GM06990 (cell line): Measurements from ENCODE around the gene SIDT2.

ENCODE experiments used
- DNase-seq: peaks from one replicate; pipeline ENCODE4 v3.0.0-alpha.2; 2011; ENCODE audit not compliant: insufficient read length; ENCODE audit errors: extremely low read depth
- H3K27me3 ChIP-seq: replicated peaks from 2 replicates; pipeline ENCODE4 v1.6.0; 2011; ENCODE audit warnings: low read length; ENCODE audit not compliant: control insufficient read depth, insufficient read depth
- H3K36me3 ChIP-seq: 2 replicates; pipeline ENCODE4 v1.5.1; 2011; ENCODE audit warnings: low read length; ENCODE audit not compliant: control insufficient read depth, insufficient read depth
- H3K4me3 ChIP-seq: replicated peaks from 2 replicates; pipeline ENCODE4 v1.5.1; 2011; ENCODE audit warnings: low read depth, mild to moderate bottlenecking, control low read depth, low read length
- TF ChIP-seq, protein P1 (sequence below): IDR thresholded peaks from 2 replicates; pipeline ENCODE4 v1.5.1; 2011; ENCODE audit warnings: low read length, control low read depth, mild to moderate bottlenecking, inconsistent platforms; ENCODE audit not compliant: insufficient read depth, poor library complexity, severe bottlenecking

The SIDT2 gene

DNA sequence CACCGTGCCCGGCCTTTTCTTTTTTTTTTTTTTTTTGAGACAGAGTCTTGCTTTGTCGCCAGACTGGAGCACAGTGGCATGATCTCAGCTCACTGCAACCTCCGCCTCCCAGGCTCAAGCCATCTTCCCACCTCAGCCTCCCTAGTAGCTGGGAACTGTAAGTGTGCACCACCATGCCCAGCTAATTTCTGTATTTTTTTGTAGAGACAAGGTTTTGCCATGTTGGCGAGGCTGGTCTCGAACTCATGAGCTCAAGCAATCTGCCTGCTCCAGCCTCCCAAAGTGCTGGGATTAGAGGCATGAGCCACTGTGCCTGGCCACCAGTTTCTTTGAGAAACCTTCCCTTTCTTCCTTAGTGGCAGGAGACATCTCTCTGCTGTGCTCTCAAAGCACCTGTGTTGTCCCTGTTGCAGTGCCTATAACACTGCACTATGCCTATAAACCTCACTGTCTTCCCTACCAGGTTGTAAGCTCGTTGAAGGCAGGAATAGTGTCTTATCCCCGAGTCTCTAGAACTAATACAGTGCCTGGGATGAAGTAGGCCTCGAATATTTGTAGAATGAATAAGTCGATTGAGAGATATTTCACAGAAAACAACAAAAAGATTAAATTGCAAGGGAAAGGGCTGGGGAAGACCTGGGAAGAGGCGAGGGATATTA is 34.3 kb downstream of the SIDT2 start:
- H3K36me3 ChIP-seq: peaks cover 21% of the 10 kb centered on the region

DNA sequence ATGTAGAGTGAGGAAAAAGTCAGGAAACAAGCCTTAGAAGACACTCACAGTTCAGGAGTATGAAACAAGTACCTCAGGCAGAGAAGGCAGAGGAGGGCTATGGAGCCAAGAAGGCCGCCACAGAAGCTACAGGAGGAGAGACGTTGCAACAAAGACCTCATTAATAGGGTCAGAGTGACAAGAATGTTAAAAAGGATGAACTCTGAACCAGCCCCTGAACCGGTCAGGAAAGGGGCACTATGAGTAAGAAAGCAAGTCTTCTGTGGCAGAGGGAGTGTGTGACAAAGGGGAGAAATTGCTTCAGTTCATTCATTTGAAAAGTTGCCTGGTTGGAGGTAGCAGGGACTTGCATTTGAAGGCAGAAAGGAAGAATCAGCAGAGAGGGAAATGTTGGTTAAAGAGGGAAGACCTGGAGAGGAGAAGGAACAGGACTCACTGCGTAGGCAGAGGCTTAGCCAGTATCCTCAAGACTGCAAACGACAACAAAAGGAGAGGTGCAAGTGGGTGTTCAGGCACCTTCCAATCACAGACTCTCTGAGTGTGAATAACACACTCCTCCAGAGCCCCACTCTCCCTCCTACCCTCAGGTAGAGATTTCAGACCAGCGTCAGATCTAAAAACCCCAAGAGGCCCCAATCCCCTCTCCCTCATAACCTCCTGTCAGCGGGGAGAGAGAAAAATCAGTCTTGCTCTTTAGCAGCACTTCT is 36.0 kb downstream of the SIDT2 start:
- Histone ChIP-seq H3K4me3 (no peak overlapping the region), H3K27me3 (no peaks in the 10 kb centered on the region), H3K36me3 (peaks cover 30% of the 10 kb centered on the region)
- TF ChIP-seq, protein P1, sequence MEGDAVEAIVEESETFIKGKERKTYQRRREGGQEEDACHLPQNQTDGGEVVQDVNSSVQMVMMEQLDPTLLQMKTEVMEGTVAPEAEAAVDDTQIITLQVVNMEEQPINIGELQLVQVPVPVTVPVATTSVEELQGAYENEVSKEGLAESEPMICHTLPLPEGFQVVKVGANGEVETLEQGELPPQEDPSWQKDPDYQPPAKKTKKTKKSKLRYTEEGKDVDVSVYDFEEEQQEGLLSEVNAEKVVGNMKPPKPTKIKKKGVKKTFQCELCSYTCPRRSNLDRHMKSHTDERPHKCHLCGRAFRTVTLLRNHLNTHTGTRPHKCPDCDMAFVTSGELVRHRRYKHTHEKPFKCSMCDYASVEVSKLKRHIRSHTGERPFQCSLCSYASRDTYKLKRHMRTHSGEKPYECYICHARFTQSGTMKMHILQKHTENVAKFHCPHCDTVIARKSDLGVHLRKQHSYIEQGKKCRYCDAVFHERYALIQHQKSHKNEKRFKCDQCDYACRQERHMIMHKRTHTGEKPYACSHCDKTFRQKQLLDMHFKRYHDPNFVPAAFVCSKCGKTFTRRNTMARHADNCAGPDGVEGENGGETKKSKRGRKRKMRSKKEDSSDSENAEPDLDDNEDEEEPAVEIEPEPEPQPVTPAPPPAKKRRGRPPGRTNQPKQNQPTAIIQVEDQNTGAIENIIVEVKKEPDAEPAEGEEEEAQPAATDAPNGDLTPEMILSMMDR: no peak
- no peak for DNase-seq

More for the DNA sequence above, 34.3 kb downstream of the SIDT2 start:
- no peak for DNase-seq
- TF ChIP-seq, protein P1: no peak
- H3K27me3 ChIP-seq: no peaks in the 10 kb centered on the region
- no peak overlapping the region for H3K4me3 ChIP-seq

DNA sequence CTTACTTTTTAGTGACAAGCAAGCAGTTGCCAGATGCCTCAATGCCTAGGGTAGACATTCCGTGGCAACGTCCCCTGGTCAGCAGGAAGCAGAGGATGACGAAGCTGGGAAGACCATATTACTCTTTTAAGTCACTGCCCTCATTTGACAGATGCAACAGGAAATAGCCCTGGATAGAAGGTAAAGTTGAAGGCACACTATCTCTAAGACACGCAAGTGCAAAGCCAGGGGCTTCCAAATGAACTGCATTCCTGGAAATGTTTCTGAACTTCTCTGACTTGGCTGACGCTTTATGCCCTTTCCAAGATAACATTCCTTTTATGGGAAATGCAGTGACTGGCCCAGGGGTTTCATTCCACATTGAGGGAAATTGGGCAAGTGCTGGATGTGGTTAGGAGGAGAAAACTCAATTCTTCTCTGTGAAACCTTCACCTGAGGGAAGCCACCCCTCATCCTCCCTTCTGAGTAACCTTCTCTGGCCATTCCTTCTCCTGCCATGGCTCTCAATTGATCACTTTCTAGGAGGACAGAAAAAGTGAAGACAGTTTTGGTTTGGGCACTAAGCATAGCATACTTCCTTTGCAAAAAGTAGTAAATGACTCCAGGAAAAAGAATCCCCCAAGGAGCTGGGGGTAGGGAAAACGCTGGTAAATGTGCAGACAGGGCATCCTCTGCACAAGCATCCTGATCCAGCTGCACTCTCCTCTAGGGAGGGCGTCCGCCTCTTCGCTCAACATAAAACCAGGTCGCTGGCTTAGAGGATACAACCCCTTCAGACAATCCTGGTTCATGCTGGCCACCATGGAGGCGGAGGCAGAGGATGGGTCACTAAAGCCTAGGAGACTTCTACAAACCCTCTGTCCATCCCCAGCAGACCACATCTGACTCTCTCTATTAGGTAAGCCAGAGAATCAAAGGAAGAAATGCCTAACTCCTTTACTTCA is 38.9 kb downstream of the SIDT2 start:
- Histone ChIP-seq H3K4me3 (no peak overlapping the region), H3K36me3 (peaks cover 53% of the 10 kb centered on the region), H3K27me3 (no peaks in the 10 kb centered on the region)
- TF ChIP-seq, protein P1: no peak
- DNase-seq: no peak

DNA sequence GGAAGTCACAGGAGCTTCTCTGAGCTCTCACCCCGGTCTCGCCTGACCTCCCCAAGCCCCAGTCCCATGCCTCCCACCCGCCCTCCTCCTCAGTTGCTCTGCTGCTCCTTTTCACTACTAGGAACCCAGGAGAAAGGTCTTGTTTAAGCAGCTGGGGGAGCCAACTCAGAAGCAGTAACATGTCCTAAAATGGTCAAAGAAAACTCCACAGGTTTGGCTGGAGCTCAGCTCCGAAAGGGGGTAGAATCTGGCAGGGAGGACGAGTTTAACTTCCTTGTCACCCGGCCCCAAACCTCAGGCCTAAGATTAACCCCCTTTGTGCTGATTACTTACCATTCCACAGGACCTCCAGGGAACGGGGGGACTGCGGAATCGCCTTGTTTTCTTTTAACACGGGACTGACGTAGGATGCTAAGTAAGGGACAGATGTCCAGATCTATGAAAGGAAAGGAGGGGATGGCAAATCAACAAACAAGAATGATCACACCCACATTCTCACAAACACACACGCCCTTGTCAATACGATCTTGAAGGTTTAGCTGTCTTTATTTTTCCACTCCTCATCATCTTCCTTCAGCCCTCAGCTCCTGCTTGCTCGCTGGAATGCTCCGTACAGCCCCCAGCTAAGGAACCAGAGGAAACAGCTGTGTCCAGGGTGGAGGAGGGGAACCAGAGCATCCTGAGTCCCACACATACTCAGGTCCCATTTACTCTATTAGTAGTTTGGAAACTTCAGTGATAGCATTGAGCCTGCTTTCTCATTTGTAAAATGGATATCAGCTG is 39.8 kb downstream of the SIDT2 start:
- peaks cover 54% of the 10 kb centered on the region for H3K36me3 ChIP-seq
- H3K27me3 ChIP-seq: no peaks in the 10 kb centered on the region
- TF ChIP-seq, protein P1: no peak
- DNase-seq: no peak
- H3K4me3 ChIP-seq: no peak overlapping the region

DNA sequence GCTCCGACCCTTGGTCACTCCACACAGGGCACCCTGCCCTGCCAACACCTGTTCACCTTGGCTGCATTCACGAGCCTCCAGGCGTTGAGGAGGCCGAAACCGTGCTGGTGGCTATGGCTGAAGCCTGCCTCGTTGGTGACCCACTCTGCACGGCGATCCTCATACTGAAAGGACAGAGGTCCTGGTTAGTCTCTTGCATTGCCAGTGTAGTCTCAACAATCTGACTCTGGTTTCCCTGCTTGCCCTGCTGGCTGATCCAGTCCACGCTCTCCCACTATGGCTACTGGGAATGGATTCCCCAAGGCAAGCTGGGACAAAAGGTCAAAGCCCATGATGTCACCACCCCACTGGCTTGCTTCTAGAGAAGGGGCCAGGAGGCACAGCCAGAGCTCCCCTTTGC is 40.5 kb downstream of the SIDT2 start:
- Histone ChIP-seq H3K36me3 (peaks cover 58% of the 10 kb centered on the region), H3K27me3 (no peaks in the 10 kb centered on the region), H3K4me3 (no peak overlapping the region)
- DNase-seq: no peak
- TF ChIP-seq, protein P1: no peak
